ENCODE results near the gene GPATCH11.

GPATCH11 gene

GRCh38 chr2:37084797-37085196 lies 479 bp downstream of the GPATCH11 start:
- Histone ChIP-seq H4K20me1 (ENCODE audit: insufficient read depth, low read length) (no peaks in the 10 kb centered on the region), H3K4me1 (ENCODE audit: low read length) (peaks cover 48% of the 10 kb centered on the region), H2AFZ (ENCODE audit: low read length) (peak overlapping the region; percentile 87), H3K4me3 (ENCODE audit: low read length) (peak overlapping the region; percentile 96), H3K27me3 (replicated peaks; ENCODE audit: insufficient read depth, low read length) (no peaks in the 10 kb centered on the region), H3F3A (ENCODE audit: insufficient read depth, low read length) (peaks cover 15% of the 10 kb centered on the region), H3K9me2 (replicated peaks; ENCODE audit: insufficient read depth, low read length) (no peaks in the 10 kb centered on the region), H3K36me3 (replicated peaks; ENCODE audit: insufficient read depth, low read length) (no peaks in the 10 kb centered on the region; the same call in none of the 2 replicates), H3K27ac (ENCODE audit: low read length) (peak overlapping the region; percentile 87; the same call in 1 of the 2 replicates), H3K9ac (ENCODE audit: low read length) (peak overlapping the region; percentile 79), H3K4me2 (ENCODE audit: low read depth, low read length) (peak overlapping the region; percentile 92), H3K79me2 (ENCODE audit: low read length) (peaks cover 84% of the 10 kb centered on the region), H3K9me3 (replicated peaks; ENCODE audit: insufficient read depth, low read length) (no peaks in the 10 kb centered on the region)
- TF ChIP-seq EZH2phosphoT487 (IDR thresholded peaks at IDR 0.05; ENCODE audit: low read length): no peak
- TF ChIP-seq CTCF (IDR thresholded peaks at IDR 0.05; ENCODE audit: low read length): no peak
- TF ChIP-seq EZH2 (optimal IDR thresholded peaks at IDR 0.05; ENCODE audit: low read depth, low read length): no peak
- DNase-seq: no peak

GRCh38 chr2:37085731-37086147 lies 1.4 kb downstream of the GPATCH11 start:
- Histone ChIP-seq H2AFZ (ENCODE audit: low read length) (no peak overlapping the region), H3K36me3 (replicated peaks; ENCODE audit: insufficient read depth, low read length) (no peaks in the 10 kb centered on the region; the same call in 1 of the 2 replicates), H3K9me3 (replicated peaks; ENCODE audit: insufficient read depth, low read length) (no peaks in the 10 kb centered on the region), H3K9ac (ENCODE audit: low read length) (no peak overlapping the region), H3F3A (ENCODE audit: insufficient read depth, low read length) (peaks cover 24% of the 10 kb centered on the region), H3K79me2 (ENCODE audit: low read length) (peaks cover 75% of the 10 kb centered on the region), H3K27me3 (replicated peaks; ENCODE audit: insufficient read depth, low read length) (no peaks in the 10 kb centered on the region), H3K4me3 (ENCODE audit: low read length) (peak overlapping the region; percentile 96; the same call in 1 of the 2 replicates), H4K20me1 (ENCODE audit: insufficient read depth, low read length) (no peaks in the 10 kb centered on the region), H3K9me2 (replicated peaks; ENCODE audit: insufficient read depth, low read length) (no peaks in the 10 kb centered on the region), H3K4me1 (ENCODE audit: low read length) (peaks cover 46% of the 10 kb centered on the region), H3K27ac (ENCODE audit: low read length) (no peak overlapping the region), H3K4me2 (ENCODE audit: low read depth, low read length) (peak overlapping the region; percentile 92; the same call in 1 of the 2 replicates)
- no peak for DNase-seq
- no peak for TF ChIP-seq CTCF (IDR thresholded peaks at IDR 0.05; ENCODE audit: low read length)
- no peak for TF ChIP-seq EZH2 (optimal IDR thresholded peaks at IDR 0.05; ENCODE audit: low read depth, low read length)
- TF ChIP-seq EZH2phosphoT487 (IDR thresholded peaks at IDR 0.05; ENCODE audit: low read length): no peak

- peak; percentile 93 for DNase-seq
- peaks cover 41% of the 10 kb centered on the region for H3K4me1 ChIP-seq (ENCODE audit: low read length)
- peak overlapping the region; percentile 93 for H3K27ac ChIP-seq (ENCODE audit: low read length)
- no peak overlapping the region for H3K4me3 ChIP-seq (ENCODE audit: low read length)
- H3K36me3 ChIP-seq (replicated peaks; ENCODE audit: insufficient read depth, low read length): peaks cover 12% of the 10 kb centered on the region
- peak overlapping the region; percentile 64 for H3K4me2 ChIP-seq (ENCODE audit: low read depth, low read length)
- H3K79me2 ChIP-seq (ENCODE audit: low read length): peaks cover 47% of the 10 kb centered on the region
- no peaks in the 10 kb centered on the region for H4K20me1 ChIP-seq (ENCODE audit: insufficient read depth, low read length)
- no peaks in the 10 kb centered on the region for H3K27me3 ChIP-seq (replicated peaks; ENCODE audit: insufficient read depth, low read length)
- H3K9ac ChIP-seq (ENCODE audit: low read length): peak overlapping the region; percentile 25; the same call in 1 of the 2 replicates
- no peak overlapping the region for H2AFZ ChIP-seq (ENCODE audit: low read length)
- H3F3A ChIP-seq (ENCODE audit: insufficient read depth, low read length): peaks cover 30% of the 10 kb centered on the region
- TF ChIP-seq CTCF (IDR thresholded peaks at IDR 0.05; ENCODE audit: low read length) (no peak), EZH2 (optimal IDR thresholded peaks at IDR 0.05; ENCODE audit: low read depth, low read length) (no peak)
- no peaks in the 10 kb centered on the region for H3K9me2 ChIP-seq (replicated peaks; ENCODE audit: insufficient read depth, low read length)
- H3K9me3 ChIP-seq (replicated peaks; ENCODE audit: insufficient read depth, low read length): no peaks in the 10 kb centered on the region
These were observed 5.7 kb downstream of the GPATCH11 start for GRCh38 chr2:37090019-37090477.

Measured in MM.1S (cell line).